HCT116 (cell line): ENCODE data around the gene CHMP2A. TPM values are rescaled to one million over a fixed set of nuclear protein-coding genes. Genes with fewer than 3 reads are reported as not detected.

ENCODE experiments used
- ATAC-seq: fragments of 200-7000 bp; cut with Tn5 transposase; 2 replicates; pipeline ENCODE4 v1.9.1; 2020; ENCODE audit warnings: mild to moderate bottlenecking, moderate library complexity
- BruUV-seq: library from RNA; stranded (reverse); fragments of 400-500 nt; replicated peaks from 2 replicates; lab custom pipeline; 2021; lab: Mats Ljungman, UMichigan
- CTCF ChIA-PET: fragments of 300-600 bp; sonication (Branson Sonifier 250); formaldehyde crosslinking; loops from one replicate; lab custom pipeline; 2021; ENCODE audit warnings: antibody characterized with exemption; lab: Charles Lee
- POLR2A ChIA-PET: fragments of 300-600, 350-600 bp; sonication (Branson Sonifier 250); formaldehyde crosslinking; loops from one replicate; lab custom pipeline; 2021; ENCODE audit warnings: antibody characterized with exemption; lab: Charles Lee
- RAD21 ChIA-PET, 2 experiments: fragments of 300-600 bp; sonication (Branson Sonifier 250); formaldehyde crosslinking; loops; one replicate each; lab custom pipeline; 2023; ENCODE audit warnings: low total read pairs in 2 of 2; ENCODE audit not compliant: uncharacterized antibody in 2 of 2, unreplicated experiment in 2 of 2, low non-redundant PET in 1 of 2; lab: Charles Lee
- DNase-seq: peaks from one replicate; pipeline ENCODE4 v3.0.0-alpha.2; 2010; ENCODE audit warnings: low read depth, low spot score
- H2AFZ ChIP-seq: fragments of 200-600 bp; shearing (Covaris generic), sonication (generic); 2 replicates; pipeline ENCODE4 v1.6.1; 2017; ENCODE audit warnings: low read depth, mixed run types, mixed read lengths, antibody characterized with exemption, low read length; ENCODE audit not compliant: poor library complexity, severe bottlenecking
- H3K27ac ChIP-seq: 2 replicates; pipeline ENCODE4 v1.5.1; 2012; ENCODE audit warnings: low read depth, low read length
- H3K27me3 ChIP-seq: fragments of 200-600 bp; sonication (generic); 2 replicates; pipeline ENCODE4 v1.6.1; 2016; ENCODE audit warnings: mixed run types, low read length, mixed read lengths; ENCODE audit not compliant: insufficient read depth
- H3K36me3 ChIP-seq, 2 experiments: fragments of 200-500 bp in 1 of 2; fragments of 200-600 bp in 1 of 2; sonication (Bioruptor generic) in 1 of 2; sonication (generic) in 1 of 2; 2 replicates each; pipeline versions ENCODE4 v1.5.1 to v1.6.1; 2014 to 2016; ENCODE audit warnings: low read length in 2 of 2, inconsistent platforms in 1 of 2, mixed read lengths in 1 of 2, mixed run types in 1 of 2; ENCODE audit not compliant: insufficient read depth in 2 of 2, control insufficient read depth in 1 of 2
- H3K4me1 ChIP-seq, 2 experiments: fragments of 200-600 bp in 1 of 2; sonication (generic) in 1 of 2; 2 replicates each; pipeline versions ENCODE4 v1.5.1 to v1.6.1; 2012 to 2017; ENCODE audit warnings: low read length in 2 of 2, inconsistent platforms in 1 of 2, mild to moderate bottlenecking in 1 of 2, mixed read lengths in 1 of 2, mixed run types in 1 of 2, moderate library complexity in 1 of 2; ENCODE audit not compliant: insufficient read depth in 2 of 2, control insufficient read depth in 1 of 2
- H3K4me2 ChIP-seq: fragments of 200-600 bp; sonication (generic); 2 replicates; pipeline ENCODE4 v1.6.1; 2017; ENCODE audit warnings: mixed run types, low read length, mixed read lengths
- H3K4me3 ChIP-seq, 2 experiments: fragments of 200-600 bp in 1 of 2; sonication (generic) in 1 of 2; replicated peaks in 1 of 2; 2 replicates each; pipeline ENCODE4 v1.5.1; 2011 to 2016; ENCODE audit warnings: low read length in 2 of 2, control low read depth in 1 of 2, low read depth in 1 of 2, mild to moderate bottlenecking in 1 of 2, mixed read lengths in 1 of 2, mixed run types in 1 of 2
- H3K79me2 ChIP-seq: fragments of 200-600 bp; sonication (generic); 2 replicates; pipeline ENCODE4 v1.6.1; 2017; ENCODE audit warnings: mild to moderate bottlenecking, mixed run types, low read length, moderate library complexity, mixed read lengths; ENCODE audit not compliant: insufficient read depth
- H3K9ac ChIP-seq: fragments of 200-600 bp; sonication (generic); 2 replicates; pipeline ENCODE4 v1.6.1; 2016; ENCODE audit warnings: low read length, mixed read lengths
- H3K9me2 ChIP-seq: fragments of 200-600 bp; sonication (generic), shearing (Covaris generic); 2 replicates; pipeline ENCODE4 v1.6.1; 2017; ENCODE audit warnings: mixed run types, mild to moderate bottlenecking, moderate library complexity; ENCODE audit not compliant: insufficient read depth
- H3K9me3 ChIP-seq, 2 experiments: fragments of 200-500 bp in 1 of 2; fragments of 200-600 bp in 1 of 2; sonication (Bioruptor generic) in 1 of 2; sonication (generic) in 1 of 2; 2 replicates each; pipeline ENCODE4 v1.6.1; 2014 to 2017; ENCODE audit warnings: low read length in 2 of 2, mixed read lengths in 2 of 2, inconsistent platforms in 1 of 2, low read depth in 1 of 2, mild to moderate bottlenecking in 1 of 2, mixed run types in 1 of 2, moderate library complexity in 1 of 2; ENCODE audit not compliant: control insufficient read depth in 1 of 2, insufficient read depth in 1 of 2
- H4K20me1 ChIP-seq: fragments of 200-600 bp; sonication (generic), shearing (Covaris generic); 2 replicates; pipeline ENCODE4 v1.6.1; 2017; ENCODE audit warnings: mixed run types, mild to moderate bottlenecking, moderate library complexity; ENCODE audit not compliant: insufficient read depth
- CEBPB ChIP-seq: IDR thresholded peaks from 2 replicates; pipeline ENCODE4 v1.6.1; 2012; ENCODE audit warnings: low read depth
- EGR1 ChIP-seq: IDR thresholded peaks from 2 replicates; pipeline ENCODE4 v1.6.1; 2012; ENCODE audit warnings: low read depth
- EZH2 ChIP-seq: fragments of 200-600 bp; sonication (generic); IDR thresholded peaks from 2 replicates; pipeline ENCODE4 v1.6.1; 2017; ENCODE audit warnings: antibody characterized with exemption, mixed run types
- EZH2phosphoT487 ChIP-seq: fragments of 200-600 bp; IDR thresholded peaks from 2 replicates; pipeline ENCODE4 v1.6.1; 2018; ENCODE audit warnings: antibody characterized with exemption, borderline replicate concordance
- JUND ChIP-seq: IDR thresholded peaks from 2 replicates; pipeline ENCODE4 v1.6.1; 2012
- POLR2AphosphoS5 ChIP-seq: IDR thresholded peaks from 2 replicates; pipeline ENCODE4 v1.6.1; 2011; ENCODE audit warnings: mild to moderate bottlenecking, low read depth, low read length, moderate library complexity
- SIN3A ChIP-seq: IDR thresholded peaks from 2 replicates; pipeline ENCODE4 v1.6.1; 2012; ENCODE audit warnings: low read depth
- SP1 ChIP-seq: IDR thresholded peaks from 2 replicates; pipeline ENCODE4 v1.6.1; 2012; ENCODE audit warnings: low read depth
- SRF ChIP-seq: IDR thresholded peaks from 2 replicates; pipeline ENCODE4 v1.6.1; 2012; ENCODE audit warnings: low read depth
- TCF7L2 ChIP-seq: IDR thresholded peaks from 2 replicates; pipeline ENCODE4 v1.7.0; 2011; ENCODE audit warnings: borderline replicate concordance, inconsistent platforms; ENCODE audit not compliant: insufficient read depth, insufficient read length; ENCODE audit errors: extremely low read depth
- ZNF274 ChIP-seq: fragments of 200-500 bp; sonication (Bioruptor generic); IDR thresholded peaks from 2 replicates; pipeline ENCODE4 v1.6.1; 2014; ENCODE audit warnings: mild to moderate bottlenecking, low read depth, low read length, inconsistent platforms
- intact Hi-C: fragments of 100-400 bp; cut with micrococcal nuclease; formaldehyde crosslinking; loops from 2 replicates; pipeline ENCODE4 v1.10.0; 2022
- total RNA-seq: library from RNA; stranded (reverse); gene quantifications from one replicate; pipeline ENCODE4 v1.2.1, GENCODE V29; 2021; ENCODE audit not compliant: unreplicated experiment
- TF ChIP-seq, protein P1 (sequence below): IDR thresholded peaks from 2 replicates; pipeline ENCODE4 v1.6.1; 2011; ENCODE audit warnings: mild to moderate bottlenecking, low read length, moderate library complexity; ENCODE audit not compliant: insufficient replicate concordance; ENCODE audit errors: extremely low read depth
- TF ChIP-seq, protein P2 (sequence below): IDR thresholded peaks from 2 replicates; pipeline ENCODE4 v1.6.1; 2012

Gene CHMP2A
- total RNA-seq, 1 experiment from 2014 or later, result 125 TPM

DNA sequence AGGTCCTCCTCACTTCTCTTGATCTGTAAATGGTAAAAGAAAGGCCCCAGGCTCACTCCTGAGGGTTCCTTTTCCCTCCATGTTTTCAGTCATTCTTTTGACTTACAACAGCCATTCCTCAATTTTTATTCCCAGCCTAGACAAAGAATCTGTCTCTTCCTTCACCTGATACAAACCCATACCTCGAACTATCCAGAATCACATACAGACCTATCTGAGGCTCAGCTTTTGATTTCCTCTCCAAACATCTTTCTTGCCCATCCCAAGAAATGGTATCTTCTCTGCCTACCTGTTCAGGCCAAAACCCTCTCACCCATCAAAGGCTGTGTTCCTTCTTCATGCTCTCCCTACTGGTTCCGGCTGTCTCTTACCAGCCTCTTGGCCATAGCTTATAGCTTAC is 2.2 kb downstream of the CHMP2A start (continued):
- TF ChIP-seq, protein P1, sequence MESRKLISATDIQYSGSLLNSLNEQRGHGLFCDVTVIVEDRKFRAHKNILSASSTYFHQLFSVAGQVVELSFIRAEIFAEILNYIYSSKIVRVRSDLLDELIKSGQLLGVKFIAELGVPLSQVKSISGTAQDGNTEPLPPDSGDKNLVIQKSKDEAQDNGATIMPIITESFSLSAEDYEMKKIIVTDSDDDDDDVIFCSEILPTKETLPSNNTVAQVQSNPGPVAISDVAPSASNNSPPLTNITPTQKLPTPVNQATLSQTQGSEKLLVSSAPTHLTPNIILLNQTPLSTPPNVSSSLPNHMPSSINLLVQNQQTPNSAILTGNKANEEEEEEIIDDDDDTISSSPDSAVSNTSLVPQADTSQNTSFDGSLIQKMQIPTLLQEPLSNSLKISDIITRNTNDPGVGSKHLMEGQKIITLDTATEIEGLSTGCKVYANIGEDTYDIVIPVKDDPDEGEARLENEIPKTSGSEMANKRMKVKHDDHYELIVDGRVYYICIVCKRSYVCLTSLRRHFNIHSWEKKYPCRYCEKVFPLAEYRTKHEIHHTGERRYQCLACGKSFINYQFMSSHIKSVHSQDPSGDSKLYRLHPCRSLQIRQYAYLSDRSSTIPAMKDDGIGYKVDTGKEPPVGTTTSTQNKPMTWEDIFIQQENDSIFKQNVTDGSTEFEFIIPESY, result no peak
- TF ChIP-seq EGR1 (no peak), SIN3A (no peak), SP1 (no peak), JUND (no peak), CEBPB (no peak), EZH2phosphoT487 (no peak), ZNF274 (no peak), SRF (no peak)
- TF ChIP-seq, protein P2, sequence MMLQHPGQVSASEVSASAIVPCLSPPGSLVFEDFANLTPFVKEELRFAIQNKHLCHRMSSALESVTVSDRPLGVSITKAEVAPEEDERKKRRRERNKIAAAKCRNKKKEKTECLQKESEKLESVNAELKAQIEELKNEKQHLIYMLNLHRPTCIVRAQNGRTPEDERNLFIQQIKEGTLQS, result no peak

DNA sequence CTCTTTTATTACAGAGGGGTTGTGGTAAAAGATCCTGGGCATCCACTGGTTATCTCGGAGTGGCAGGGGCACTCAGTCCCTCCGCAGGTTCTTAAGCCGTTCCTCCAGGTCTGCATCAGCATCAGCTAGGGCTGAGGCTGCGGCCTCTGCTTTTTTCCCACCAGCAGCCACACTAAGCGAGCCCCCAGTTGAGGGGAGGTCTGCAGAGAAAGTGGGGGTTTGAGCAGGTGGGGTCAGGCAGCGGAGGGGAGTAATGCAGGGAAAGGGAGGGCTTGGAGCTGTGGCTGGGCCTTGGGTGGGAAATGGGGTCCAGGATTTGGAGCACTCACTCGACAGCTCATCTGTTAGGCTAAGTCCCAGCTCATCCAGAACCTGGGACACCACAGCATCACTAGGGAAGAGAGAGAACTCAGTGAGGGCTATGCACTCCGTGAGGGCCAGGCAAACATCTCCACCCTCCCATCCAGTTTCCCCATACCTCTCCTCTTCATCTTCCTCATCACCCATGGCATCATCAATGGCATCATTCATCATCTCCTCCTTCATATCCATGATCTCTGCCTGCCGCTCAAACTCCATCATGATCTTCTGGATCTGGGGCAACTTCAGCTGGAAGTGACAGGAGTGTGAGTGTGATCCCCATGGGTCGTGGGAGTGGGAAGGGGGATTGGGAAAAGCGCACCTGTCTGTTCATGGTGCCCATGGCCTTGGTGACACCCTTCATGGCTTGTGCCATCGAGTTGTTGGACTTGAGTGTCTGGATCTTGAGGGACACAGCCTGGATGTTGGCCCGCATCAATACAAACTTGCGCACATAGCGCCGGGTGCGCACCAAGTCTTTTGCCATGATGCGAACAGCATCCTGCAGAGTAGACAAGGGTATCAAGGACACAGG is 3.1 kb downstream of the CHMP2A start:
- H3K4me2 ChIP-seq, result no peak overlapping the region
- H3K9me2 ChIP-seq, result no peaks in the 10 kb centered on the region
- POLR2A ChIA-PET, result no interaction called here
- H3K9ac ChIP-seq, result no peak overlapping the region
- no peak for TF ChIP-seq EZH2
- TF ChIP-seq TCF7L2, result no peak
- peak; percentile 41; the same call in 1 of the 2 replicates for TF ChIP-seq POLR2AphosphoS5
- peaks cover 15 to 29% of the 10 kb centered on the region in 2 experiments; a peak in 3 of 4 replicates for H3K4me1 ChIP-seq
- DNase-seq (no peak), ATAC-seq (no peak)
- no peaks in the 10 kb centered on the region for H3K27me3 ChIP-seq
- BruUV-seq, result TSS peak; percentile 23
- CTCF ChIA-PET, result interaction anchor here (1.2 kb wide), 1 partner anchor 32 kb away, joined by 3 read pairs; the partner anchor contains the start of gene ZBTB45
- intact Hi-C loops, result no loop called here
- H3K4me3 ChIP-seq, result no peak overlapping the region
- H3K79me2 ChIP-seq, result peaks cover 74% of the 10 kb centered on the region
- no peak overlapping the region for H2AFZ ChIP-seq
- H4K20me1 ChIP-seq, result peaks cover 12% of the 10 kb centered on the region; the same call in 1 of the 2 replicates
- H3K9me3 ChIP-seq, result no peaks in the 10 kb centered on the region
- peaks cover 46 to 64% of the 10 kb centered on the region in 2 experiments; a peak in 3 of 4 replicates for H3K36me3 ChIP-seq
- RAD21 ChIA-PET, result no interaction called here
- no peak overlapping the region for H3K27ac ChIP-seq
